H9 (cell line): Measurements from ENCODE around the gene P4HB. TPM values are rescaled to one million over a fixed set of nuclear protein-coding genes. Genes with fewer than 3 reads are reported as not detected.
A peak's percentile ranks its signal among the peaks of the same experiment; 100 is the strongest.

ENCODE experiments used
- DNase-seq: peaks from one replicate; pipeline ENCODE4 v3.0.0-alpha.2; 2017
- H2AFZ ChIP-seq: one replicate; pipeline ENCODE4 v1.6.1; 2013; ENCODE audit warnings: mild to moderate bottlenecking, low read length, control low read depth, moderate library complexity
- H2AK5ac ChIP-seq: 2 replicates; pipeline ENCODE4 v1.6.1; 2013; ENCODE audit warnings: low read length, control low read depth, mixed read lengths; ENCODE audit not compliant: insufficient read length
- H2BK120ac ChIP-seq: one replicate; pipeline ENCODE4 v1.6.1; 2013; ENCODE audit warnings: low read depth, mild to moderate bottlenecking, low read length, control low read depth, inconsistent platforms; ENCODE audit not compliant: poor library complexity, severe bottlenecking
- H2BK12ac ChIP-seq: 2 replicates; pipeline ENCODE4 v1.6.1; 2013; ENCODE audit warnings: low read length, control low read depth, mixed read lengths, low read depth; ENCODE audit not compliant: insufficient read length
- H2BK15ac ChIP-seq: 2 replicates; pipeline ENCODE4 v1.6.1; 2013; ENCODE audit warnings: low read depth, low read length, control low read depth
- H2BK20ac ChIP-seq: one replicate; pipeline ENCODE4 v1.6.1; 2013; ENCODE audit warnings: low read depth, mild to moderate bottlenecking, low read length, control low read depth, inconsistent platforms; ENCODE audit not compliant: poor library complexity, severe bottlenecking
- H2BK5ac ChIP-seq: 2 replicates; pipeline ENCODE4 v1.6.1; 2013; ENCODE audit warnings: low read length, control low read depth, mixed read lengths; ENCODE audit not compliant: insufficient read length
- H3K14ac ChIP-seq: 2 replicates; pipeline ENCODE4 v1.6.1; 2013; ENCODE audit warnings: low read length, control low read depth; ENCODE audit not compliant: insufficient read depth
- H3K18ac ChIP-seq: 2 replicates; pipeline ENCODE4 v1.6.1; 2013; ENCODE audit warnings: low read depth, mild to moderate bottlenecking, mixed read lengths, low read length, control low read depth; ENCODE audit not compliant: insufficient read length
- H3K23ac ChIP-seq: 2 replicates; pipeline ENCODE4 v1.6.1; 2013; ENCODE audit warnings: low read length, control low read depth, mixed read lengths, low read depth; ENCODE audit not compliant: insufficient read length
- H3K23me2 ChIP-seq: 2 replicates; pipeline ENCODE4 v1.6.1; 2013; ENCODE audit warnings: low read depth, mild to moderate bottlenecking, mixed read lengths, low read length, control low read depth; ENCODE audit not compliant: insufficient read length, poor library complexity, severe bottlenecking
- H3K27ac ChIP-seq: 2 replicates; pipeline ENCODE4 v1.5.1; 2013; ENCODE audit warnings: low read length, control low read depth, mixed read lengths, low read depth; ENCODE audit not compliant: insufficient read length
- H3K27me3 ChIP-seq: 2 replicates; pipeline ENCODE4 v1.6.1; 2013; ENCODE audit warnings: low read length, control low read depth, inconsistent platforms; ENCODE audit not compliant: insufficient read depth
- H3K4ac ChIP-seq: 2 replicates; pipeline ENCODE4 v1.6.1; 2013; ENCODE audit warnings: low read depth, mild to moderate bottlenecking, control low read depth, inconsistent platforms, low read length, moderate library complexity
- H3K4me1 ChIP-seq: 2 replicates; pipeline ENCODE4 v1.6.1; 2013; ENCODE audit warnings: low read length, control low read depth, inconsistent platforms; ENCODE audit not compliant: insufficient read depth
- H3K4me2 ChIP-seq: 2 replicates; pipeline ENCODE4 v1.6.1; 2013; ENCODE audit warnings: low read length, control low read depth, mixed read lengths; ENCODE audit not compliant: insufficient read length, insufficient read depth
- H3K56ac ChIP-seq: 2 replicates; pipeline ENCODE4 v1.6.1; 2013; ENCODE audit warnings: low read depth, mild to moderate bottlenecking, mixed read lengths, low read length, control low read depth; ENCODE audit not compliant: insufficient read length
- H3K79me1 ChIP-seq: 2 replicates; pipeline ENCODE4 v1.6.1; 2013; ENCODE audit warnings: low read depth, mild to moderate bottlenecking, moderate library complexity, low read length, control low read depth, inconsistent platforms; ENCODE audit not compliant: insufficient read depth, poor library complexity, severe bottlenecking
- H3K79me2 ChIP-seq: 2 replicates; pipeline ENCODE4 v1.6.1; 2013; ENCODE audit warnings: low read length, control low read depth, inconsistent platforms; ENCODE audit not compliant: insufficient read depth
- H3K9ac ChIP-seq: 2 replicates; pipeline ENCODE4 v1.6.1; 2013; ENCODE audit warnings: low read length, control low read depth, mixed read lengths; ENCODE audit not compliant: insufficient read length; ENCODE audit errors: extremely low read depth
- H3K9me3 ChIP-seq: one replicate; pipeline ENCODE4 v1.6.1; 2013; ENCODE audit warnings: low read depth, low read length, inconsistent platforms; ENCODE audit not compliant: control insufficient read depth
- H3T11ph ChIP-seq: one replicate; pipeline ENCODE4 v1.6.1; 2013; ENCODE audit warnings: mild to moderate bottlenecking, low read length, control low read depth, inconsistent platforms
- H4K20me1 ChIP-seq: one replicate; pipeline ENCODE4 v1.6.1; 2013; ENCODE audit not compliant: control insufficient read depth, insufficient read length, insufficient read depth
- H4K5ac ChIP-seq: 2 replicates; pipeline ENCODE4 v1.6.1; 2013; ENCODE audit warnings: low read depth, mild to moderate bottlenecking, mixed read lengths, low read length, control low read depth; ENCODE audit not compliant: insufficient read length
- H4K8ac ChIP-seq: replicated peaks from 2 replicates; pipeline ENCODE4 v1.6.1; 2013; ENCODE audit warnings: low read length, control low read depth, mixed read lengths, low read depth; ENCODE audit not compliant: insufficient read length
- H4K91ac ChIP-seq: 2 replicates; pipeline ENCODE4 v1.6.1; 2013; ENCODE audit warnings: low read depth, mild to moderate bottlenecking, moderate library complexity, mixed read lengths, low read length, control low read depth; ENCODE audit not compliant: insufficient read length
- H3K27ac Mint-ChIP-seq, 3 experiments: 2 replicates in 2 of 3; 3 replicates in 1 of 3; pipeline ENCODE4 v1.8.0; 2020 to 2021; ENCODE audit warnings: mixed read lengths in 3 of 3, mild to moderate bottlenecking in 1 of 3, moderate library complexity in 1 of 3
- H3K27me3 Mint-ChIP-seq: 2 replicates; pipeline ENCODE4 v1.8.0; 2021; ENCODE audit warnings: low read depth, mild to moderate bottlenecking, moderate library complexity, mixed read lengths
- H3K36me3 Mint-ChIP-seq, 3 experiments: 2 replicates in 2 of 3; 3 replicates in 1 of 3; pipeline ENCODE4 v1.8.0; 2020 to 2021; ENCODE audit warnings: low read depth in 3 of 3, mixed read lengths in 3 of 3; ENCODE audit not compliant: insufficient read depth in 1 of 3
- H3K4me1 Mint-ChIP-seq, 2 experiments: 2 replicates each; pipeline ENCODE4 v1.8.0; 2020; ENCODE audit warnings: mixed read lengths in 2 of 2
- H3K4me3 Mint-ChIP-seq, 2 experiments: 2 replicates in 1 of 2; 3 replicates in 1 of 2; pipeline ENCODE4 v1.8.0; 2020 to 2021; ENCODE audit warnings: mild to moderate bottlenecking in 2 of 2, mixed read lengths in 2 of 2, moderate library complexity in 1 of 2
- H3K9me3 Mint-ChIP-seq, 2 experiments: 2 replicates in 1 of 2; 3 replicates in 1 of 2; pipeline ENCODE4 v1.8.0; 2020; ENCODE audit warnings: mild to moderate bottlenecking in 2 of 2, mixed read lengths in 2 of 2, moderate library complexity in 1 of 2
- WGBS: extraction: QIAGEN DNeasy Blood & Tissue Kit; methylation state at CpG from one replicate; pipeline ENCODE4 v1.1.7; 2013; ENCODE audit warnings: missing lambda C conversion rate, low lambda C conversion rate, mixed read lengths; ENCODE audit not compliant: insufficient read length; ENCODE audit errors: extremely low coverage; 5-methylcytosine and 5-hydroxymethylcytosine counted together
- total RNA-seq: library from RNA; stranded (reverse); gene quantifications from 2 replicates; pipeline ENCODE4 v1.2.1, GENCODE V29; 2021
- TF ChIP-seq, protein P1 (sequence below): fragments of 200-600 bp; sonication (generic); conservative IDR thresholded peaks from 3 replicates; pipeline ENCODE4 v1.8.0; 2021; ENCODE audit warnings: antibody characterized with exemption, mild to moderate bottlenecking

Gene P4HB
- total RNA-seq, 1 experiment from 2014 or later: 366 TPM

GRCh38 chr17:81885869-81886548, 25.7 kb upstream of the P4HB start:
- Histone ChIP-seq H3K18ac (no peak overlapping the region), H2AK5ac (no peak overlapping the region), H3K23ac (no peak overlapping the region), H4K5ac (peak overlapping the region; percentile 27), H3K27ac (no peak overlapping the region), H3K56ac (no peak overlapping the region), H4K20me1 (no peaks in the 10 kb centered on the region), H3K4me2 (no peak overlapping the region), H4K8ac (no peak overlapping the region), H3K79me1 (peaks cover 20% of the 10 kb centered on the region), H3K9ac (no peak overlapping the region), H4K91ac (no peak overlapping the region), H3K27me3 (no peaks in the 10 kb centered on the region), H2BK12ac (no peak overlapping the region), H2BK15ac (no peak overlapping the region), H2BK120ac (no peak overlapping the region), H2BK5ac (no peak overlapping the region), H3K9me3 (no peaks in the 10 kb centered on the region), H2AFZ (no peak overlapping the region), H2BK20ac (no peak overlapping the region), H3T11ph (no peak overlapping the region), H3K23me2 (peaks cover 7% of the 10 kb centered on the region), H3K14ac (no peak overlapping the region), H3K4me1 (no peaks in the 10 kb centered on the region), H3K4ac (no peak overlapping the region), H3K79me2 (peaks cover 17% of the 10 kb centered on the region; the same call in 1 of the 2 replicates)
- Mint-ChIP-seq H3K36me3 (peaks cover 58 to 89% (median 77%) of the 10 kb centered on the region in 3 experiments), H3K4me1 (peaks cover 3 to 13% of the 10 kb centered on the region in 2 experiments; a peak in 3 of 4 replicates), H3K27me3 (0 out of 2 replicates have a peak, but pooled peaks cover 1% of the 10 kb centered on the region), H3K27ac (peak overlapping the region; percentile 19 to 44 (median 27); a peak in 2 of 7 replicates), H3K9me3 (no peaks in the 10 kb centered on the region), H3K4me3 (no peak overlapping the region)
- TF ChIP-seq, protein P1, sequence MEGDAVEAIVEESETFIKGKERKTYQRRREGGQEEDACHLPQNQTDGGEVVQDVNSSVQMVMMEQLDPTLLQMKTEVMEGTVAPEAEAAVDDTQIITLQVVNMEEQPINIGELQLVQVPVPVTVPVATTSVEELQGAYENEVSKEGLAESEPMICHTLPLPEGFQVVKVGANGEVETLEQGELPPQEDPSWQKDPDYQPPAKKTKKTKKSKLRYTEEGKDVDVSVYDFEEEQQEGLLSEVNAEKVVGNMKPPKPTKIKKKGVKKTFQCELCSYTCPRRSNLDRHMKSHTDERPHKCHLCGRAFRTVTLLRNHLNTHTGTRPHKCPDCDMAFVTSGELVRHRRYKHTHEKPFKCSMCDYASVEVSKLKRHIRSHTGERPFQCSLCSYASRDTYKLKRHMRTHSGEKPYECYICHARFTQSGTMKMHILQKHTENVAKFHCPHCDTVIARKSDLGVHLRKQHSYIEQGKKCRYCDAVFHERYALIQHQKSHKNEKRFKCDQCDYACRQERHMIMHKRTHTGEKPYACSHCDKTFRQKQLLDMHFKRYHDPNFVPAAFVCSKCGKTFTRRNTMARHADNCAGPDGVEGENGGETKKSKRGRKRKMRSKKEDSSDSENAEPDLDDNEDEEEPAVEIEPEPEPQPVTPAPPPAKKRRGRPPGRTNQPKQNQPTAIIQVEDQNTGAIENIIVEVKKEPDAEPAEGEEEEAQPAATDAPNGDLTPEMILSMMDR: no peak
- WGBS: no CpG with 5 or more reads among the region's 11 CpGs
- DNase-seq: no peak
